BLaER1 (cell line): ENCODE results near the gene AFAP1.

ENCODE experiments used
- H3K27ac ChIP-seq: shearing (Covaris generic); formaldehyde crosslinking; 2 replicates; pipeline ENCODE4 v1.8.1; 2022
- H3K27me3 ChIP-seq: shearing (Covaris generic); formaldehyde crosslinking; 2 replicates; pipeline ENCODE4 v1.8.1; 2022
- H3K36me3 ChIP-seq: shearing (Covaris generic); formaldehyde crosslinking; 2 replicates; pipeline ENCODE4 v1.8.1; 2022
- H3K4me1 ChIP-seq: shearing (Covaris generic); formaldehyde crosslinking; 2 replicates; pipeline ENCODE4 v1.8.1; 2022
- H3K4me2 ChIP-seq: shearing (Covaris generic); formaldehyde crosslinking; 2 replicates; pipeline ENCODE4 v1.8.1; 2022
- H3K4me3 ChIP-seq: shearing (Covaris generic); formaldehyde crosslinking; 2 replicates; pipeline ENCODE4 v1.8.1; 2022
- H3K9ac ChIP-seq: shearing (Covaris generic); formaldehyde crosslinking; 2 replicates; pipeline ENCODE4 v1.8.1; 2022
- H3K9me3 ChIP-seq: shearing (Covaris generic); formaldehyde crosslinking; 2 replicates; pipeline ENCODE4 v1.8.1; 2022
- H4K20me1 ChIP-seq: shearing (Covaris generic); formaldehyde crosslinking; 2 replicates; pipeline ENCODE4 v1.8.1; 2022
- Cebpa-rat ChIP-seq: shearing (Covaris generic); IDR thresholded peaks from 2 replicates; pipeline ENCODE4 v1.8.1; 2022

AFAP1 gene

DNA sequence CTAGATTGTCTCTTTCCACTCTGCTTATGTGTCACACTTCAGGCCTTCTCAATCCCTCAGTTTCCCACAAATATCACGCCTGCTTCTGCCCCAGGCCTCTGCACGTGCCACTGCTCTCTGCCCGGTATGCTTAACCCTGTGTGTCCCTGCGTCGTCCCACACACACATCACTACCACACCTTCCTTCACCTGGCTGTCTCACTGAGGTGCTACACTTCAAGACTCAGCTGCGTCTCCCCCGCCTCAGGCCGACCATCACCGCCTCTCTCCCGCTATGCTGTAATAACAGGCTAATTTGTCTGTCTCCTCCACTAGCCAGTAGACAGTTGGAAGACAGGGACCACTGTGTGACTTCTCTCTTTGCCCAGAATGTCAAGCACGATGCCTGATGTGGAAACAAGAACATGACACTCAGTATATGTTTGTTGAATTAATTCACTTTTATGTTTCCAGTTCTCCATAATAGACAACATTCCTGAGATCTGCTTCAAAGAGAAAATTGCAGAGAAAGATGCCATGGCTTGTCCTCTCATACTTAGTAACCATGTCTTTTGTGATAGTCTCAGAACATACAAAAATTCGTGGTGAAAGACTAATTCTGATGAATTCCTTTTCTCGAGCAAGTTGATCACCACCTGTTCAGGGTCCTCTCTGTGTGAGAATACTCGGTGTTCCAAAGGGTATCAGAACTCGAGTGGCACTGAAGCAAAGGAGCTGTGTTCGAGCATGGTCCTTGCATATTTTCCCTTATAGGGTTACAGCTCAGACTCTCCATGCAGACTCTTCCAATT lies 54.2 kb downstream of the AFAP1 start:
- H3K9me3 ChIP-seq, result peaks cover 26% of the 10 kb centered on the region
- H3K27ac ChIP-seq, result no peak overlapping the region
- no peak overlapping the region for H3K9ac ChIP-seq
- no peaks in the 10 kb centered on the region for H3K27me3 ChIP-seq
- no peak overlapping the region for H3K4me3 ChIP-seq
- H3K36me3 ChIP-seq, result no peaks in the 10 kb centered on the region
- no peak overlapping the region for H3K4me2 ChIP-seq
- H3K4me1 ChIP-seq, result peaks cover 10% of the 10 kb centered on the region
- TF ChIP-seq Cebpa-rat, result no peak
- H4K20me1 ChIP-seq, result peaks cover 8% of the 10 kb centered on the region; the same call in 1 of the 2 replicates

DNA sequence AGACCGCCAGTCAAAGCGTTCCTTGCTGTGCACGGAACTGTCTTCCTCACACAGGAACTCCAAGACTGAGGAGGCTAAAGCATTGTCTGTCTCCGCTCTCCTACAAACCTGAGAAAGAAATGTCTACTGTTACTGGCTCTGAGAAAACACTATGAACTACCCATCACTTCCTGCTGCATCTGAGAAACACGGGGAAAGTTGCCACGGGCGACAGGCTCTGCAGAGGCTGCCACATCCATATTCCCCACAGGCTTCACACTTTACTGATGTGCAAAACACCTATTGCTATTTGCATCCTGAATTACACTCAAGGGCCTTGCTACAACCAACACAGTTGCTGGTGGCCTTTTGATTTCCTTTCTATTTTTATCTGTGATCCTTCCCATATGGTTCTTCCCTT lies 59.0 kb downstream of the AFAP1 start:
- no peaks in the 10 kb centered on the region for H3K27me3 ChIP-seq
- no peaks in the 10 kb centered on the region for H3K36me3 ChIP-seq
- no peak overlapping the region for H3K9ac ChIP-seq
- peaks cover 24% of the 10 kb centered on the region for H4K20me1 ChIP-seq
- H3K4me3 ChIP-seq, result no peak overlapping the region
- H3K9me3 ChIP-seq, result no peaks in the 10 kb centered on the region
- no peak overlapping the region for H3K27ac ChIP-seq
- TF ChIP-seq Cebpa-rat, result no peak
- H3K4me1 ChIP-seq, result peaks cover 24% of the 10 kb centered on the region
- H3K4me2 ChIP-seq, result peak overlapping the region; percentile 59

DNA sequence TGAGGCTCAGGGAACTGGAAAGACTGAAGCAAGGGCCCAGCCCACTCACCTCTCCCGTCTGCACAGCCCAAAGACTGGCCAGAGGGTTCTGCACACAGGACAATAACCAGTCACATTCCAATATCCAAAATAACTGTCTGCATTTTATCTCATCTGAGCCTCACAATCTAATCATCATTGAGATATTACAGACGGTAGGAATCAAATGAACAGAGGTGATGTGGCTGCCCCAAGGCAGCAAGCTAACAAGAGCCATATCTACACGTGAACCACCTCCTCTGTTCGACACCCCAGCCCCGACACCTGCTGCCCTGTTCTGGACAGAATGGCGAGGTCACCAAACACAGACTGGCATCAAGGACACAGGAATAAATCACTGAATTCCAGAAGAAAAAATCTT lies 60.5 kb downstream of the AFAP1 start:
- Histone ChIP-seq H3K4me1 (peaks cover 24% of the 10 kb centered on the region), H3K9me3 (no peaks in the 10 kb centered on the region), H3K4me2 (peak overlapping the region; percentile 59; the same call in 1 of the 2 replicates), H3K36me3 (no peaks in the 10 kb centered on the region), H3K4me3 (no peak overlapping the region), H3K27me3 (no peaks in the 10 kb centered on the region), H4K20me1 (peaks cover 17% of the 10 kb centered on the region), H3K9ac (no peak overlapping the region), H3K27ac (no peak overlapping the region)
- no peak for TF ChIP-seq Cebpa-rat

GRCh38 chr4:7878323-7878722 lies 61.3 kb downstream of the AFAP1 start:
- H4K20me1 ChIP-seq, result peaks cover 17% of the 10 kb centered on the region
- H3K27me3 ChIP-seq, result no peaks in the 10 kb centered on the region
- TF ChIP-seq Cebpa-rat, result no peak
- peaks cover 24% of the 10 kb centered on the region for H3K4me1 ChIP-seq
- H3K4me3 ChIP-seq, result no peak overlapping the region
- no peaks in the 10 kb centered on the region for H3K9me3 ChIP-seq
- H3K36me3 ChIP-seq, result no peaks in the 10 kb centered on the region
- H3K27ac ChIP-seq, result no peak overlapping the region
- no peak overlapping the region for H3K4me2 ChIP-seq
- no peak overlapping the region for H3K9ac ChIP-seq

- TF ChIP-seq Cebpa-rat, result no peak
- Histone ChIP-seq H3K9me3 (no peaks in the 10 kb centered on the region), H3K27ac (no peak overlapping the region), H3K4me2 (no peak overlapping the region), H3K4me3 (no peak overlapping the region), H3K9ac (no peak overlapping the region), H4K20me1 (peaks cover 17% of the 10 kb centered on the region), H3K36me3 (no peaks in the 10 kb centered on the region), H3K27me3 (no peaks in the 10 kb centered on the region), H3K4me1 (peaks cover 28% of the 10 kb centered on the region)
These were observed 62.5 kb downstream of the AFAP1 start for GRCh38 chr4:7877176-7877575.

- H3K27ac ChIP-seq, result no peak overlapping the region
- H3K9ac ChIP-seq, result no peak overlapping the region
- 0 out of 2 replicates have a peak, but pooled peaks cover 2% of the 10 kb centered on the region for H3K36me3 ChIP-seq
- no peaks in the 10 kb centered on the region for H3K27me3 ChIP-seq
- no peaks in the 10 kb centered on the region; the same call in 1 of the 2 replicates for H3K9me3 ChIP-seq
- no peak overlapping the region for H3K4me3 ChIP-seq
- peaks cover 17% of the 10 kb centered on the region for H4K20me1 ChIP-seq
- H3K4me1 ChIP-seq, result peaks cover 36% of the 10 kb centered on the region
- no peak for TF ChIP-seq Cebpa-rat
- no peak overlapping the region for H3K4me2 ChIP-seq
These were observed 63.3 kb downstream of the AFAP1 start for GRCh38 chr4:7876201-7876875.

DNA sequence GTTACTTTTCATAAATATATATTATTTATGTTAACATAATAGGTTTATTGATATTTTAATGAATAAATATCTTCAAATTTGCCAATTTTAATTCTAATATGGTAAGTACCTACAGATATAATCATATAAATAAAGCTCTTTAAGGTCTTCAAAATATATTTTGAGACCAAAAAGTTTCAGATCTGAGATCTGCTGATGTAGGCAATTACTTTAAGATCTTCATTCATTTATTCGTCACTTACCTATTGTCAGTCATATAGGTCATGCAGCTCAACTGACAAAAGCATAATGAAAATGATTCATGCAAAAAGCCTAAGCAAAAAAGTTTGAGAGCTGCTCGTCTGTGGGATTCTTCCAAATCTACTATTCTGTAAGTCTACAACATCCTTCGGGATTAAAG lies 64.8 kb downstream of the AFAP1 start:
- Histone ChIP-seq H3K4me2 (no peak overlapping the region), H4K20me1 (peaks cover 17% of the 10 kb centered on the region), H3K9ac (no peak overlapping the region), H3K4me3 (no peak overlapping the region), H3K4me1 (peaks cover 21% of the 10 kb centered on the region), H3K36me3 (0 out of 2 replicates have a peak, but pooled peaks cover 15% of the 10 kb centered on the region), H3K27me3 (no peaks in the 10 kb centered on the region), H3K9me3 (no peaks in the 10 kb centered on the region; the same call in 1 of the 2 replicates), H3K27ac (no peak overlapping the region)
- no peak for TF ChIP-seq Cebpa-rat

DNA sequence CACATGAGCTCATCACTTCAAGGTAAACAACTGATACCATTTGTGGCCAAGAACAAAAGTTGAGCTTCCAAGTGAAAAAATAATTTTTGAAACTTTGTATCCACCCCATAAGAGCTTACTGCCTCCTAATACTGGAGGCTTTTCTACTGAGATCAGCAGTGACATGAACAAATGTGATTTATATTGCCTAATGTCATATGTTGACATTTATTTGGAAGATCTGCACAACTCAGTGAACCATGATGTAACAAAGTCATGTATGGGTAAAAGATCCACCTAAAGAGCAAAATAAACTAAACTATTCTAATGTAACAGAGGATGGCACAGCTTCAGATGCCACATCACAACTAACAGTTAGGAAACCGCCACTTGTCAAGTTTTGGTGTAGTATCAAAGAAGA lies 65.8 kb downstream of the AFAP1 start:
- no peaks in the 10 kb centered on the region; the same call in 1 of the 2 replicates for H3K9me3 ChIP-seq
- H3K36me3 ChIP-seq, result 0 out of 2 replicates have a peak, but pooled peaks cover 15% of the 10 kb centered on the region
- H3K4me3 ChIP-seq, result no peak overlapping the region
- H3K27me3 ChIP-seq, result no peaks in the 10 kb centered on the region
- H3K9ac ChIP-seq, result no peak overlapping the region
- H3K4me2 ChIP-seq, result no peak overlapping the region
- H3K4me1 ChIP-seq, result peaks cover 13% of the 10 kb centered on the region
- H4K20me1 ChIP-seq, result peaks cover 17% of the 10 kb centered on the region
- no peak for TF ChIP-seq Cebpa-rat
- no peak overlapping the region for H3K27ac ChIP-seq

DNA sequence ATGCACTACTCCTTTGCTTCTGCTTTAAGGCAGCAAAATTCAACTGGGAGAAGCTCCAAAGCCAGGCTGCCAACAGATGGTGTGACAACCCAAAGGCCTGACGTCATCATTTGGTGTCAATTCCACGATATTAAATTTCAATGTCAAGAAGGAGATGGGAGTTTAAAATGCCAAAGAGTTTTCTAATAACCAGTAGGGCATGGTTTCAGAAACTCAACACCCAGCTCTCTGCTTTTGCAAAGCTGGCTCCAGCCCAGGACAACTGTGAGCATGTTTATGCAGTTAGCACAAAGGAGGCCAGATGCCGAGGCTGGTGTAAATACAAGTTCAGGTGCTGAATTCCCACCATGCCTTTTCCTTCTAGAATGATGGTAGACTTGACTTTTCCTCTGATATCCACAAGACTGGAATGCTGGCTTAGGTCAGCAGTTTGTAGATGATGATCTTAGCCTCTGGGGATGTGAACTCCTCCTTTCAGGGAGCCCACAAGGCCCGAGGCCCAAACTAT lies 67.3 kb downstream of the AFAP1 start:
- H3K27ac ChIP-seq, result no peak overlapping the region

DNA sequence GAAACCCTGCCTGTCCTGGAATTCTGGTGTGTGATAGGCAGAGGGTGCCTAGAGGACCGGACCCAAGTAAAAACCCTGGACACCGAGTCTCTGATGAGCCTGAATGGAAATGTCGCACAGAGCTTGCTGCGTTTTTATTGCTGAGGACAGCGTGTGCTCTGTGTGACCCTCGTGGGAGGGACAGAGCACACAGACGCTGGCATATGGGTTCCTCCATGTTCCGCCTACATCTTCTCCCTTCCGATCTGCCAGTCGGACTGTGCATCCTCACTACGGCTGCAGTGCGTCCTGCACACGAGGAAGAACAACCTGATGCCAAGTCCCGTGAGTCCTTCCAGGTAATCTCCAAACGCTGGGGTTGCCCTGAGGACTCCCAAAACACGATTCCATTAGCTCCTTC lies 68.3 kb downstream of the AFAP1 start:
- H3K36me3 ChIP-seq, result peaks cover 22% of the 10 kb centered on the region; the same call in 1 of the 2 replicates
- peaks cover 13% of the 10 kb centered on the region for H3K4me1 ChIP-seq
- H3K27ac ChIP-seq, result no peak overlapping the region
- no peaks in the 10 kb centered on the region; the same call in 1 of the 2 replicates for H3K9me3 ChIP-seq
- no peak for TF ChIP-seq Cebpa-rat
- H3K27me3 ChIP-seq, result no peaks in the 10 kb centered on the region
- peaks cover 6% of the 10 kb centered on the region for H4K20me1 ChIP-seq
- H3K4me3 ChIP-seq, result no peak overlapping the region
- H3K4me2 ChIP-seq, result 0 out of 2 replicates have a peak overlapping the region, but pooled peaks have one; percentile 2
- H3K9ac ChIP-seq, result no peak overlapping the region

More for the DNA sequence above, 67.3 kb downstream of the AFAP1 start:
- H3K36me3 ChIP-seq, result peaks cover 19% of the 10 kb centered on the region; the same call in 1 of the 2 replicates
- H3K4me1 ChIP-seq, result peaks cover 13% of the 10 kb centered on the region
- no peak for TF ChIP-seq Cebpa-rat
- peaks cover 8% of the 10 kb centered on the region for H4K20me1 ChIP-seq
- H3K9ac ChIP-seq, result no peak overlapping the region
- H3K4me3 ChIP-seq, result no peak overlapping the region
- H3K27me3 ChIP-seq, result no peaks in the 10 kb centered on the region
- H3K4me2 ChIP-seq, result 0 out of 2 replicates have a peak overlapping the region, but pooled peaks have one; percentile 2
- H3K9me3 ChIP-seq, result no peaks in the 10 kb centered on the region; the same call in 1 of the 2 replicates
